ENCODE results near the gene MED13L.
A peak's percentile ranks its signal among the peaks of the same experiment; 100 is the strongest.

The MED13L gene

GRCh38 chr12:116277467-116278278 is at the start of gene MED13L:
TSS of gene MED13L (minus strand) at chr12:116277693. CDS start at chr12:116277131, 562 bp downstream.
- DNase-seq, result peak; percentile 77

DNA sequence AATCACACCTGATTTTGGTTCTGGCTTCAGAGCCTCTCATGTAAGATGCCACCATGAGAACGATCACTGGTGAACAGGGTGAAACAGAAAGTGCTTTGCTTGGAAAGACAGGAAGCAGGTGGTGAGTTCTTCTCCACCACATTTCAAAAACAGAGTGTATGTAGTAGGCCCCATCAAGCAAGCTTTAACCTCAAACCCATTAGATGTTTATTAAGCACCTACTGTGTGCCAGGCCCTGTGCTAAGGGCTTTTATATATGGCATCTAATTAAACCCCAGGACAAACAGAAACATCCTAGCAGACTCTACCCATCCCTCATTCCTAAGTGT is 47.8 kb upstream of the MED13L start:
- no peak for DNase-seq

DNA sequence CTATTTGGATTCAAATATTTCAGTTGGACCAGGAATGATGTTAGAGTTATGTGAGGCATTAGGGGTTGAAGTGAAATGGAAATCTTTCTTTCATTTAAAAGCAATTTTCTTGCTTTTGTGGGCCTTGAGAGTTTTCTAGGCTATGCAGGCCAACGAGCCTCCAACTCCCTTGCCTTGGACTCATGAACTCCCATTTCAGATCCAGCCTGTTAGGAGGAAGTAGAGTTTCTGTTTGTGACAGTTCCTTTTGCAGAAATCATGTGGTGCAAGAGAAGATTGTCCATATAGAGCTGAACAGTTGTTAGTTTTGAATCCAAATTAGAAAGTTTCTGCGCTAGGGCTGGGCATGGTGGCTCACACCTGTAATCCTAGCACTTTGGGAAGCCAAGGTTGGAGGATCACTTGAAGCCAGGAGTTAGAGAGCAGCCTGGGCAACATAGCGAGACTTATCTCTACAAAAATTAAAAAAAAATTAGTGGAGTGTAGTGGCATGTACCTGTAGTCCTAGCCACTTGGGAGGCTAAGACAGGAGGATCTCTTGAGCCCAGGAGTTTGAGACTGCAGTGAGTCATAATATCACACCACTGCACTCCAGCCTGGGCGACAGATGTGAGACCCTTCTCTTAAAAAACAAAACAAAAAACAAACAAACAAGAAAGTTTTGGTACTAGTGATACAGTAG is 47.3 kb upstream of the MED13L start:
- DNase-seq, result no peak

DNA sequence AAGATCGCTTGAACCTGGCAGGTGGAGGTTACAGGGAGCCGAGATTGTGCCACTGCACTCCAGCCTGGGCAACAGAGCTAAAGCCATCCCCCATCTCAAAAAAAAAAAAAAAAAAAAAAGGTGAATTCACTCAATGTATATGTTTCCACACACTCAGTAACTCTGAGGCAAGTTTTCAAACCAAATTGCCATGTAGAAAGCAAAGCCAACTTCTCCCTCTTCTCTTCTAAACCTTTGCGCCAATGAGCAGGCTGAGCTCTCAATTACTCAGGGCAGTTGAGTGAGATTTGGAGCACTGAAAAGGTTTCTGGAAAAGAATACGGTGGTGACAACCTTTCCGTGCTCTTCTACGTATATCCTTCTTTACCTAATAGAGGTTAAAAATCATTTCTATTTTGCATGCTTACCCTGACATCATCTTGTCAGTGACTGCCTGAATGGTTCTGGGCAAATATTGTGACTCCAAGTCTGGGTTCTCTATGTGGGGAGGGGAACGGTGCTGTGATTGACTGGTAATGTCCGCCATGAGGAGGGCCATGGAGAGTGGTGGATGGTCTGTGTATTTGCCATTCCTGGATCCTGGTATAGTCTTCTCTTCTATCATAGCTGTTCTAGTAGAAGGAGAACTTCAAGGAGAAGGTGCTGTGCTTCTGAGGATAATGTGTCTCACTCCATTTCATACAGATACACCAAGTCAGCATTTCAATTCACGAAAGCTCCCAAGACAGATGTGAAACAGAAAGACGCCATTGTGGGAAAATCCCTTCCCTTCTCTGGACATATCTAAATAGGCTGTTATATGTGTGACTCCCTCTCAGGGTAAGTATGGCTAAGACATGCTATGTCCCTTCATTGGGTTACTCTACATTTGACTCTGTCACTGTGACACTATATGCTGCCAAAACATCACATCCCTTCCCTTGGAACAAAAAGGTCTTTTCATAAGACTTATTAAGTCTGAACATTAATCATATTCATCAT is 46.2 kb upstream of the MED13L start:
- no peak for DNase-seq

DNA sequence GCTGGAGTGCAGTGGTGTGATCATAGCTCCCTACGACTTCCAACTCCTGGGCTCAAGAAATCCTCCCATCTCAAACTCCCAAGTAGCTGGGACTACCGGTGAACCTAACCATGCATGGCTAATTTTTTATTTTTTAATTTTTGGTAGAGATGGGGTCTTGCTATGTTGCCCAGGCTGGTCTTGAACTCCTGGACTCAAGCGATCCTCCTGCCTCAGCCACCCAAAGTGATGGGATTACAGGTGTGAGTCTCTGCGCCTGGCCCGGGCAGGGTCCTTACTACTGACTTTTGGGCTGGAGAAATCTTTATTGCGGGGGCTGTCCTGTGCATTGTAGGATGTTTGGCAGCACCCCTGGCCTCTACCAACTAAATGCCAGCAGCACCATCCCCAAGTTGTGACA is 44.4 kb upstream of the MED13L start:
- no peak for DNase-seq

GRCh38 chr12:116320791-116321217 is 43.3 kb upstream of the MED13L start:
- no peak for DNase-seq

DNA sequence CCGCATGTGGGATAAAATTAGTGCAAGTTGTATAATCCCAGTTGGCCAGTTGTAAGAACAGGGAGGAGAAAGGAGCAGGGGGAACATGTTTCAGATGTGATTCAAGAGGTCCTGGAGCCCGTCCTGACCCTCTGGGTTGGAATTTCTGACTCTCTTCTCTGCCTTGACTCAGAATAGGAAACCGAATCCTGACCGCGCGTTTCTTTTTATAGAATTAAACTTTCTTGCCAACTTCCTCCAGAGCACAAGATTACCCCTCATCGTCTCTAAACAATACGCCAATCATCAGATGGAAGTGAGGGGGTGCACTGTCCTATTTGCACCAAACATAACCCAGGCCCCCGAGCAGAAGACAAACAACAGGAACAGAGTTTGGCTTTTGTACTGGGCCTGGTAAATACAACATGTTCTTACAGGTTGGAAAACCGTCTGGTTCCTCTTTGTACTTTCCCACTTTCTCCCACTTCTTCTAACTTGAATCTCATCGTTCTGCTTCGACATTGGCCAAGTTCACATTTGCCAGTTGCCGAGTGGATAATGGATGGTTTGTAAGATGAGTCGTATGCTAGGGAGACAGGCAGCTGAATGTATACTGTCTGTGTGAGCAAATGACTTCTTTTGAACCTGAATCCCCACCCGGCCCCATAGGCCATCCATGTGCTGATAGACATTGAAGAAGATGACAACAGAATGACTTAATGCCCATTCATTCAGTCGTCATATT is 42.6 kb upstream of the MED13L start:
- peak; percentile 26 for DNase-seq

DNA sequence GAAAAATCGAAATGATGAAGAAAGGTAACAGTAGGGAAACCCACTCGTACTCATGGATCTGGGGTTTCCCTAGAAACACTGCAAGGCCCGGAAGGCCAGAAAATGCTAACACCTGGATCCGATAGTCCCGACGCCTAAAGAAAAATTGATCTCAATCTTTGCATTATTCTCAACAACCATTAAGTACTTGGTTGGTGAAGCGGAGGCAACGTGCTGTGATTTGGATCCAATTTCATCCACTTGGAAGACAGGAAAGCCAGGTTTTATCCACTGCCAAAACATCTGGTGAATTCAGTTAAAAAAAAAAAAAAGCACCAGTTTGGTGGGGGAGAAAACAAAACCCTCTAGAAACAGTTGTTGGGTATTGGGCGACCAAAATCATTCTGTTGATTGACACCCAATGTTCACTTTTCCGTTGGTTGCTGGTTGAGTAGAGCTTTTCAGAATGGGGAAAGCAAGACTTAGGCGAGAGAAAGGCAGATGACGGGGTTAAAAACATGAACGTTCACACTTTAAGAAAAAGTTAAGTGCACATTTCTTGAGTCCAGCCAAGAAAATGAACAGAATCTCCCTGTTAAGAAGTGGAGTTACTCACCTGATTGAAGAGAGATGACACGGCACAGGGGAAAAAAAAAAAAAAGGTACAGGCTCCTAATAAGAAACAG is 41.9 kb upstream of the MED13L start:
- DNase-seq, result no peak

DNA sequence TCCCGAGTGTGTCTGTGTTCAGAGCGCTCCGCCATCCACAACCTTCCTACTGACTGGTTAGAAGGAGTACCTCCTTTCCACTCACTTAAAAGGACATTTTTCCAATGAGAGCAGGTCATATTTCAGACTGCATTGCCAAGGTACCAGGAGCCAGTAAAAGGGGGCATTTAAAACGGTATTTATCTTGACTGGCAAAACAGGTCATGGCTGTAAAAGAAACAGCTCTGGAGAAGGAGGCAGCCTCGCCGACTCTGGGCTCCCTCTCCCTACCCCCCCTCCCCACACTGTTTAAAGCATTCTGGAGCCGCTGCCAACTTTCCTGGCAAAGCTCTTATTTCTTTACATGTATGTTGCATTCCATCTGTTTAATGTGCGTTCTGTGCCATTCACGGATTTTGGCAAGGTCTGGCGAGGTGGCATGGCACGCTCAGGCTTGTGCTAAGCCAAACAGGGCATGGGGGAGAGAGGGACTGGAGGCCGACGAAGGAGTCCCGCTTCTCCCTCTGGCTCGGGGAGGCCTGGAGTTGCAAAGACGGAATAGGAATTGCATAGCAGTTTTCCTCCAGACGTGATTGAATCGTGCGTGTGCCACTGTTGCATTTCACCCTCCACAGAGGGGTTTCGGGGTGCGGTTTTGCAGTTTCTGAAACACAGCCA is 41.2 kb upstream of the MED13L start:
- DNase-seq, result no peak

DNA sequence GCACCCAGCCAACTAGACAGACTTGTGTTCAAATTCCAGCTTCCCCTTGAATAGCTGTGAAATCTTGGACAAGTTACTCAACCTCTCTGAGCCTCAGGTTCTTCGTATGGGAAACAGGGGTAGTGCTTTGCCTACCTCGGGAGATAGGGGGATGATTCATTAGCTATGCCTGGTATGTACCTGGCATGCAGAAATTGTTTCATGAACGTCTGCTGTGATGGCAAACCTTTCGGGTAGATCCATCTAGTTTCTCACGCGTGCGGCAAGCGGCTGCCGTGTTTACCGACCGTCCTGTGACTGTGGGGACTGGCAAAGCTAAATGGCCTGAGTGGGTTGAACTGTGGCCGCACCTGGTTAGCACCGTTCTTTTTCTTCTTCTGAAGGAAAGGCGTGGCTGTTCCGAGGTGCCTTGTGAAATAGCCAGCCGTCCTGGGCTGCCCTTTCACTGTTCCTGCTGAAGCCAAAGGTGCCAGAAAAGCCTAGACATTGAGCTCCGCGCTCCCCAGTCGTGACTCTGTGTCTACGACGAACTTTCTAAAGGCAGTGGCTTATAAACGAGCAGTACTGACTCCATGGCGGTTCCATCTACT is 40.6 kb upstream of the MED13L start:
- DNase-seq, result no peak

DNA sequence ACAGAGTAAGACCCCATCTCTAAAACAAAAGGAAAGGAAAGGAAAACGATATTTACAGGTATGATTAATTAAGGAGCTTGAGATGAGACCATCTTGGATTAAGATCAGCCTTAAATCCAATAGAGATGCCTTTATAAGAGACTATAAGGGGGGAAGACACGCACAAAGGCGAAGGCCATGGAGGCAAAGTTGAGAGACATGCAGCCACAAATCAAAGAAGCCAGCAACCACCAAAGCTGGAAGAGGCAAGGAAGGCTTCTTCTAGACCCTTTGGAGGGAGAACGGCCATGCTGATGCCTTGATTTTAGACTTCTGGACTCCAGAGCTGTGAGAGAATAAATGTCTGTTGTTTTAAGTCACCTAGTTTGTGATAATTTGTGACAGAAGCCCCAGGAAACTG is 39.6 kb upstream of the MED13L start:
- DNase-seq, result no peak

DNA sequence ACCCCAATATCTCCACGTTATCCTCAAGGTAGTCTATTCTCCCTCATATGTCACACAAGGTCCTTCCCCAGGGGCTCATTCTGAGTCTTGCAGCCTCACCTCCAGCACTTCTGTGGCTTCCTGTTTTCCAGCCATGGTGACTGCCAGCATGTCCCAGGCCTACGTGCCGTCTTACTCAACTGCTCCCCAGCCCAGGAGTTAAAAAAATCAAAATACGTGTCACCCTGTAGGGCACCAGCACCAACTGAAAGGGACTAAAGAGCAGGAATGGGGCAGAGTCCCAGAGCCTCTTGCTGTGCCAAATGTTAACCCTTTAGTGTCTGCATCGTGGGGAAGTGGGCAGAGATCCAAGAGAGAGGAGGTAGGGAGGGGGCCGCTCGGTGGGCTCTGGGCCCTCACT is 37.0 kb upstream of the MED13L start:
- no peak for DNase-seq

DNA sequence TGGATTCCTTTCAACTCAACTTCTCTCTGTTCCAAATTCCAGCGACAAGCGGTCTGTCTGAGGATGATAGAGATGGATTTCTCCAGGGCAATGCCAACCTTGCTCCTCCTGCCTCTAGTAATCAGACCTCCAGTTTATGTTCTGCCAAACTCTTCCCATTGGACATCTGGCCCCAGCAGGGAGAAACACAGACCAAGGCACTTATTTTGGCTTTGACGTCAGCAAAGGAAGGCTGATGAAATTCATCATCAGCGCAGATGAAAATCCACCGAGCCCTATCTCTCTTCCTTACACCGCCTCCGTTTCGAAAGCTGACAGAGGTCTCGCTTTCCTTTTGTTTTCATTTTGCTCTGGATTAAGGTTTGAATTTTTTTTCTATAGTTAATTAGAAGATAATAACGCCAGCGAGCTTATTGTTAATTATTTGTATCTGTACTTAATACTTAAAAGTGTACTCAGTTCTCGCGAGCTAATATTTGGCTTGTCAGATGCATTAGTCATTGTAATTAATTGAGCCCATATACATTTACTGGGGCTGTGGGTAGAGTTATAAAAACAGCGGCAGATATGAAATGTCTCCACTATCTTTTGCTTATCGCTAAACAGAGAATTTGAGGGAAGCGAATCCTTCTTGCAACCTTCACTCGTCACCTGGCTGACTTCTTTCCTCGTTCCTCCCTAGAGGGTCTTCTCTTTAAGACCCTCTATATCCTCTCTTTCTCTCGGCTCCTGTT is 35.9 kb upstream of the MED13L start:
- DNase-seq, result no peak

GRCh38 chr12:116310082-116310481 is 32.6 kb upstream of the MED13L start:
- DNase-seq, result no peak

GRCh38 chr12:116309343-116309742 is 31.9 kb upstream of the MED13L start:
- no peak for DNase-seq

GRCh38 chr12:116308647-116309046 is 31.2 kb upstream of the MED13L start:
- DNase-seq, result no peak

- DNase-seq, result no peak
These were observed 29.5 kb upstream of the MED13L start for GRCh38 chr12:116306968-116307367.

GRCh38 chr12:116306506-116306905 is 29.0 kb upstream of the MED13L start:
- DNase-seq, result no peak

DNA sequence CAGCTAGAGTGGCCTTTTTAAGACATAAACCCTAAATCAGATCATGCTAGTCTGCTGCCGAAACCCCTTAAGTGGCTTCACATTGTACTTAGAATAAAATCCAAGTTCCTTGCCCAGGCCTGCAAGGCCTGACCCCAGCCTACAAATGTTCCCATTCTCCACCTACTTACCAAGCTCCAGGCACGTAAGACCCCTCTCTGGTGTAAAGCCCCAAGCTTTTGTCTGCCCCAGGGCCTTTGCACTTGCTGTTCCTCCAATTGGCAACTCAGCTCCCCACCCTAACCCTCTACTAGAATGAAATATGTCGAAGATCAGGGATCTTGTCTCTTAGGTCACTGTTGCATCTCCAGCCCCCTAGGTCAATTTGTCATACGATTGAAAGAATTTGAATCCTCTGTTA is 27.1 kb upstream of the MED13L start:
- no peak for DNase-seq

DNA sequence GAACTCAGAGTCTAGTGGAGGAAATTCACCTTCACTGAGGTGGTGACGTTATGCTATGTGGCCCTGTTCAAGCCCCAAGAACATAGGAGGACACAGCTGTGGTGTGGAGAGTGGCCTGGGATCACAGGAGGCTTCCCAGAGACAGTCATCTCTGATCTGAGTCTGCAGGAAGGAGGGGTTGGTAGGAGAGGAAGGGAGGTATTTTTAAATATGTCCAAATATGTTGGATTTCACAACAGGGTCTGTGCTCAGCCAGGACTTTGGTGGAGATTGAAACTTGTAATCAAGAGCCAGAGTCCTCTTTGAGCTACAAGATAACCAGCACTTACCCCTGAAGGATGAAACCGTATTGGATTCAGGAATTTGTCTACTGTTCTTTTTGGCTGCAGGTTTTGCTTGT is 26.4 kb upstream of the MED13L start:
- DNase-seq, result no peak
